NT2/D1 (cell line): ENCODE data around the gene HELLS.

Experiments
- YY1 ChIP-seq: IDR thresholded peaks from 2 replicates; pipeline ENCODE4 v1.6.1; 2011; ENCODE audit not compliant: insufficient read length, insufficient read depth
- ZNF274 ChIP-seq: IDR thresholded peaks from 2 replicates; pipeline ENCODE4 v1.6.1; 2011; ENCODE audit warnings: mild to moderate bottlenecking, low read depth, low read length

DNA sequence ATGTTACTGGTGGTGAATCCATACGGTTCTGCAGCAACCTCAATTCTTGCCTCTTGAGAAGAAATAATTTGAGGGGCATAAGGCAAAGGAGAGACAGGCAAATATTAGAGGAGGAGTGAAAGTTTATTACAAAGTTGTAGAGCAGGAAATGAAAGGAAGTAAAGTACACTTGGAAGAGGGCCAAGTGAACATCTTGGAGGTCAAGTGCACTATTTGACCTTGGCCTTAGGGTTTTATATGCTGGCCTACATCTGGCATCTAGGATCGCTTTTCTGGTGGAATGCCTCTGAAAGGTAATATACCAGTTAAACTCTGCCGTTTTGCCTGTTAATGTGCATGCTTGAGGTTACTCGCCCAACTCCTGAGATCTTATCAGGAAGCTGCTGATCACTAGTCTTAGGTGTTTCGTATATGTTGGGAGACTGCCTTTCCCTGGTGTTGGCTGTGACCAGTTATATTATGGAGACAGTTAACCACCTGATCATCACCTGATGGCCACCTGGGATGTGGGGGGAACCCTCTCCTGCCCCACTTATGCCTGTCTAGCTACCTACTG, 71.9 kb downstream of the HELLS start:
- no peak for TF ChIP-seq ZNF274
- TF ChIP-seq YY1, result no peak
